Retinal pigment epithelial cell (primary cell): ENCODE measurements around the gene CYB561D2.

ENCODE experiments used
- DNase-seq: peaks from one replicate; pipeline ENCODE4 v3.0.0-alpha.2; 2010; ENCODE audit warnings: low read depth
- H3K4me3 ChIP-seq: 2 replicates; pipeline ENCODE4 v1.5.1; 2011; ENCODE audit warnings: mild to moderate bottlenecking, low read length, control low read depth, moderate library complexity
- TF ChIP-seq, protein P1 (sequence below): conservative IDR thresholded peaks from 2 replicates; pipeline ENCODE4 v1.5.1; 2011; ENCODE audit warnings: low read depth, low read length, control low read depth, inconsistent platforms

The CYB561D2 gene

DNA sequence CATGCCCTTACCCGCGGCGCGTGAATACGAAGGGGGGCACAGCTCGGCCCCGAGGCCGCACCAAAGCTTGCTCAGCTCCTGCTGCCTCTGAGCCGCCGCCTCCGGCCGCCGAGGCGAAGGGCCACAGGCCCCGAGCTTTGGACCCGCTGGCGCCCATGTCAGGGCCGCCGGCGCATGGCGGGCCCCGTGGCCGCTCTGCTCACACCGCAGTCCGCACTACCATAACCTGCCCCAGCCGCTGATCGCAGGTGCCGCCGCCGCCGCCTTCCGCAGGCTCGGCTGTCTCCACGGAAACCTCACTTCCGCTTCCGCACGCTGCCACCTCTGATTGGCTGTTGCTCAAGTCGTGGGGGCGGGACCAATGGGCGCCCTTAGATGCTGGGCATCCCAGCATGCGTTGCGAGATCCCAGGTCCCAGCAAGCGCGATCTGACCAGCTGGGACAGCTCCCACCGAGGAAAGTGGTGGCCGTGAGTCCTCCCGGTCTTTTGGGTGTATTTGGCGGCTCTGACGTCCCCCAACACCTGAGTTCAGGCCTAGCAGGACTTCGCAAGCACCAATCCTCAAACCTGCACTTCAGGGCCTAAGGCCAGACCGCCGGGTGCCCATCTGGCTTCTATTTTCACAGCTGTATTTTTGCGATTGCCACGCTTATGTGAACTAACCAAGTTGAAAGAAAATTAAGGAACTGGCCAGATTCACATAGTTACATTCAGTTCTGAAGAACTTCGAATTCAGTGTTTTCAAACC, 22.5 kb upstream of the CYB561D2 start, which contains the start of gene TUSC2:
TSS of gene TUSC2 (minus strand) at position 281 of the 749 bp plus-strand sequence. CDS start at position 157, 124 bp downstream.
- DNase-seq: peak; percentile 80
- H3K4me3 ChIP-seq: peak within 1 kb of the TSS; percentile 86
- TF ChIP-seq, protein P1, sequence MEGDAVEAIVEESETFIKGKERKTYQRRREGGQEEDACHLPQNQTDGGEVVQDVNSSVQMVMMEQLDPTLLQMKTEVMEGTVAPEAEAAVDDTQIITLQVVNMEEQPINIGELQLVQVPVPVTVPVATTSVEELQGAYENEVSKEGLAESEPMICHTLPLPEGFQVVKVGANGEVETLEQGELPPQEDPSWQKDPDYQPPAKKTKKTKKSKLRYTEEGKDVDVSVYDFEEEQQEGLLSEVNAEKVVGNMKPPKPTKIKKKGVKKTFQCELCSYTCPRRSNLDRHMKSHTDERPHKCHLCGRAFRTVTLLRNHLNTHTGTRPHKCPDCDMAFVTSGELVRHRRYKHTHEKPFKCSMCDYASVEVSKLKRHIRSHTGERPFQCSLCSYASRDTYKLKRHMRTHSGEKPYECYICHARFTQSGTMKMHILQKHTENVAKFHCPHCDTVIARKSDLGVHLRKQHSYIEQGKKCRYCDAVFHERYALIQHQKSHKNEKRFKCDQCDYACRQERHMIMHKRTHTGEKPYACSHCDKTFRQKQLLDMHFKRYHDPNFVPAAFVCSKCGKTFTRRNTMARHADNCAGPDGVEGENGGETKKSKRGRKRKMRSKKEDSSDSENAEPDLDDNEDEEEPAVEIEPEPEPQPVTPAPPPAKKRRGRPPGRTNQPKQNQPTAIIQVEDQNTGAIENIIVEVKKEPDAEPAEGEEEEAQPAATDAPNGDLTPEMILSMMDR: no peak

DNA sequence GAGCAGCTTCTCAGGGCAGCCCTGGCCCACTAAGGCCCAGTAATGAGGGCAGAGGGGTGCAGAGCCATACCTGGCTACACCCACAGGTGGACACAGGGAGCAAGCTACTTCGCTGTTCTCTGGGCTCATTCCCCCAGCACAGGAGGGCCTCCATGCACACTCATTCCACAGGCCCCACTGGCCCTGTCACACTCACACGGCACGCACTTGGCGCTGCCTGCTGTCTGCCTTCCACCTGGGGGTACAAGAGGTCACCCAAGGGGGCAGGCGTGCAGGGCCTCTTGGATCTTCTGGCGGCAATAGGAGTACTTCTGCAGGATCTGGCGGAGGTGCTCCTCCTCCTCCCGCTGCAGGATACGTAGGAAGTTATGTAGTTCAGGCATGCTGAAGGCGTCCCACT, 20.3 kb upstream of the CYB561D2 start:
- TF ChIP-seq, protein P1: no peak
- H3K4me3 ChIP-seq: no peak overlapping the region
- no peak for DNase-seq

DNA sequence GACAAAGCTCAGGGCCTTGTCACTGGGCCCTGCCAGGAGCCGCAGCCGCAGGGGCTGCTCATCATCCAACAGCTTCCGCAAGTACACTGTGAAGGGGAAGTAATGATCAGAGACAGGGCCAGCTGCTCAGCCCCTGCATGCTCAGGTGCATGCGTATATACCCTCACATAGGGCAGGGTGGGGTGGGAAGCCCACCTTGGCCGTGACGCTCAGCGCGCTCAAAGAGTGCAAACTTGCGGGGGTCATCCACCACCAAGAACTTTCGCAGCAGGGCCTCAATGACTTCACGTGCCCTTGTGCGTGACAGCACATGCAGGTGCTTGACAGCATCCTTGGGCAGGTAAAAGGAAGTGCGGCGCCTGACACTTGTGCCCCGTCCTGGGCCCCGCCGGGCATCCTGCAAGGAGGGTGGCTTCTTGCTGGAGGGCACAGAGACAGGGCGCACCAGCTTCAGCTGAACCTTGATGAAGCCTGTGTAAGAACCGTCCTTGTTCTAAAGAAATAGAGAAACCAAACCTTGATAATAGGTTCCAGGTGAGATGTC, 19.2 kb upstream of the CYB561D2 start:
- TF ChIP-seq, protein P1: no peak

DNA sequence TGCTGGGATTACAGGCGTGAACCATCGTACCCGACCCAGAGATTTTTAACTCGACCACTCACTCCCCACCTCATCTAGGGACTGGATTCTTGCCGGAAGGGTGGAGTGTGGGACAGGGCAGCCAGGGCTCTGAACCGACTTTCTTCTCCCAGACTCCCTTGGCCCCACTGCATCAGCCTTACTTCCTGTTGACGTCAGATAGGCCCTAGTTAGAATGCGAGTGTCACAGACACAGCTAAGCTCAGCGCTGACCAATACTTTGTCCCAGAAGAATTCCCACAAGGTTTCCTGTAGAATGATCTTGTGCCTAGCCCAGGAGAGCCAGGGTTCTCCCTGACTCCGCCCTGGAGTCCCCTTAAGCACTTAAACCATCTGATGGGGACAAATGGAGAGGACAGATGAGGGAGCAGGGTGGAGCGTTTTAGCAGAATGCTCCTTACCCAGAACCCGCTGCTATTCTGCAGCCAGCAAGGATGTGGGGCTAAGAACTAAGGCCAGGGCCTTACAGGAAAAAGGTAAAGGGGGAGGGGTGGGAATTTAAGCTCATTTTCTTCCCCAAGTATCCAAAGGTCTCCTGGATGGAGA, 16.8 kb upstream of the CYB561D2 start:
- DNase-seq: no peak
- H3K4me3 ChIP-seq: no peak overlapping the region

More for the DNA sequence above, 19.2 kb upstream of the CYB561D2 start:
- no peak for DNase-seq
- no peak overlapping the region for H3K4me3 ChIP-seq

DNA sequence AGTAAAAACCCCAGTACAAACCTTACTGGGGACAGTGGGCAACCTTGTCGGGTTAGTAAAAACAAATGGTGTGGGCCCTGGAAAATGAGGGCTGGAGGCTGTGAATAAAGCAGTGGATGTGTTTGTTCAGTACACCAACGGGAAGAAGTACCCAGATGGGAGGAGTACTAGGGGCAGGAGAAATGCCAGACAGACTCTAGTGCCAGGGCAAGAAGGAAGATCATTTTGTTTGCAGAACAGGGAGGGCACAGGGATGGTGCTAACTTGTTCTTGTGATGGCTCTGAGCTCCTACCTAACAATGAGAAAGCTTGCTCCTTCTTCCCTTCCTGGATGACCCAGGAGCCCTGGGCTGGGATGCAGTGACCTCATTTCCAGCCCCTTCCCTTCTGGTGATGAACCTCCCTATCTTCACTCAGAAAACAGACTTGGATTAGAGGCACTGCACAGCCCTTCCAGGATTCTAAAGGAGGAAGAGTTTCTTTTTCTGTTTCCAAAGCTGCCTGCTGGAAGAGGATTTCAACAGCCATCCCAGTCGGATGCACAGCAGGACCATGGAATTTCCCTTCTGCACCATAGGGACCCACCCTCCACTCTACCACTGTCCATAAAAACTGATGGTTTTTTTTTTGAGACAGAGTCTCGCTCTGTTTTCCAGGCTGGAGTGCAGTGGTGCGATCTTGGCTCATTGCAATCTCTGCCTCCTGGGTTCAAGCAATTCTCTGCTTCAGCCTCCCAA, 16.2 kb upstream of the CYB561D2 start:
- no peak overlapping the region for H3K4me3 ChIP-seq
- DNase-seq: no peak
- TF ChIP-seq, protein P1: no peak

More for the DNA sequence above, 16.8 kb upstream of the CYB561D2 start:
- TF ChIP-seq, protein P1: no peak

DNA sequence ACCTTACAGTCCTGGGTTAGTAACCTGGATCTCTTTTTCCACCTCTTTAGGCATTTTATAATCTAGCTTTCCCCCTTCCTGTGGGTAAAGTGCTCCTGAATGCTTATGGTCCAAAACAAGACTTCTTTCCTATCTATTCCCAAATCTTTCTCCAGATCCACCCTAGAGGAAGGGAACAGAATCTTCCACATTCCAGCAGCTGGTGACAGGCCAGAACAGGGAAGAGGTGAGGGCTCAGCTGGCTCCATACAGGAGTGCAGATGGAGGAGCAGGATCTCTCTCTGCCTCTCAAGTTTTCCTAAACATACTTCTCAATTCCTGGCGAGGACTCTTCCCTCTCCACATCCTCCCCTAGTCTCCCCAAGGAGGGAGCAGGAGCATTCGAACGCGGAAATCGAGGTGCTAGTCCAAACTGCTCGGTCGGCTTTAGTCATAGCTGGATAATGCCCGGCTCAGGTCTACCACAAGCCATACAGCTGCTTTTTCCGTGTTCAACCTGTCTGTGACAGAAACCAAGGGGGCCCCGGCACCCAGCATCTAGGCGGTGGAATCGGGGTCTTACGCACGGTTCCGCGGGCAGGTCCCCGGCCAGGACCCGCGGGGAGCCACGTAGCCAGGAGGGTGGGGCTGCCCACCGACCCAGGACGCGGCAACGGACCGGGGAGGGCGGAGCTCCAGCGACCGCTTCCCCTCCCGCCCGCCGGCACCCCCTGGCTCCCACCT, 14.0 kb upstream of the CYB561D2 start:
- no peak for DNase-seq

More for the DNA sequence above, 14.0 kb upstream of the CYB561D2 start:
- TF ChIP-seq, protein P1: no peak
- H3K4me3 ChIP-seq: peak overlapping the region; percentile 88
